GM18505 (cell line): ENCODE data around the gene ABHD12B.

Experiments used
- ATAC-seq: cut with Tn5 transposase; IDR thresholded peaks from one replicate; pipeline ENCODE4 v1.9.1; 2021; ENCODE audit not compliant: unreplicated experiment
- POLR2A ChIP-seq: IDR thresholded peaks from 4 replicates; pipeline ENCODE4 v1.6.1; 2011; ENCODE audit warnings: borderline replicate concordance; ENCODE audit not compliant: insufficient read depth, insufficient read length; ENCODE audit errors: extremely low read depth

ABHD12B gene

GRCh38 chr14:50832935-50833630 lies 38.8 kb upstream of the ABHD12B start:
- no peak for ATAC-seq
- no peak for TF ChIP-seq POLR2A

DNA sequence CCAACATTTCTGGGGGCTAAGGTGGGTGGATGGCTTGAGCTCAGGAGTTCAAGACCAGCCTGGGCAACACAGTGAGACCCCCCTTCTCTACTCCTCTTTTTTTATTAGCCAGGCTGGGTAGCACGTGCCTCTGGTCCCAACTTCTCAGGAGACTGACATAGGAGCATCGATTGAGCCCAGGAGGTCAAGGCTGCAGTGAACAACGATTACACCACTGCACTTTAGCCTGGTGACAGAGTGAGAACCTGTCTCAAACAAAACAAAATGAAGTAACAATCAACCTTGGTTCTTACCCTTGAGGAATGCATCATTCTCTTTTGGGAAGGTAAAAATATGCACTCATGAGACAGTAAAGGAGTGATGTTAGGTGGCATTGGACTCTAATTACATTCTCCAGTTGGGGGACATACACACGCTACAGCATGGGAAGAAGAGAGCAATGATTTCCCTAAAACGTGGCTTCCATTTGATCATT lies 37.0 kb upstream of the ABHD12B start:
- TF ChIP-seq POLR2A = no peak
- ATAC-seq = no peak

DNA sequence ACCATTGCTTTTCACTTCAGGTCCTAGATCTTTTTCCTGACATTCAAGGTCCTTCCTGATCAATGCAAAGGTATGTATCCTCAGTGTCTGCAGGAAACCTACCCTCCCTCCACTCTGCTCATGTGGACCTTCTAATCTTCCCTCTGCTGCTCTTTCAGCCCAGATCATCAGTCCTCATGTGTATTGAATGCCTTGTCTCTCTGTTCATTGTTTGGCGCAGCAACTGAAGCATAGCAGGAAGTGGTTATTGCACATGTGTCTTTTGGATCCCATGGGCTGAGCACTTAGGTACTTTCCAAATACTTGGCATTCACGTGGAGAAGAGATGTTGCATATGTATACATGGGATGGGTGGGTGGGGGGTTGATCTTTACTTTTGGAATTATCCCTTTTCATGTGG lies 36.6 kb upstream of the ABHD12B start:
- ATAC-seq = no peak
- TF ChIP-seq POLR2A = no peak

- ATAC-seq = no peak
- no peak for TF ChIP-seq POLR2A
Observed at GRCh38 chr14:50836515-50836914, 35.3 kb upstream of the ABHD12B start.

- ATAC-seq = no peak
Observed at GRCh38 chr14:50837271-50837670, 34.6 kb upstream of the ABHD12B start.

GRCh38 chr14:50837850-50838470 lies 33.9 kb upstream of the ABHD12B start:
- TF ChIP-seq POLR2A = no peak
- no peak for ATAC-seq

More at GRCh38 chr14:50837271-50837670, 34.6 kb upstream of the ABHD12B start:
- TF ChIP-seq POLR2A = no peak

GRCh38 chr14:50839048-50839447 lies 32.8 kb upstream of the ABHD12B start:
- ATAC-seq = peak; percentile 49
- TF ChIP-seq POLR2A = no peak

DNA sequence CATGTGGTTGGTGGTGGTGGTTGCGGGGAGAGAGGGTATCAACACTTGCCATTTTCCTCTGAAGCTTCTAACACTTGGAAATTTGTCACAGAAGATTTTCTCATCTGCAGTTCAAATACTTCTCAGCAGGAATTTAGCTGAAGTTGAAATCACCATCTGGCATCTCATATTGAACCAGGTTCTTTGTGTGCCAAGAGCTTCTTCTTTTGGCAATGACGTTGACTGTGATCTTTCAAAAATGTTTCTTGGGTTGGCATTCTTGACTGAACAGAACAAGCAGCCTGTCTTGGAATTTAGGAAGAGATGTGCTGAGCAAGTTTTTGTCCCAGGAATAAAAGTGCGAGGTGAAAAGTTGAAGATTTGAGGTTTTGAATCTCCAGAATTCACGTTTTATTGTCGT lies 32.2 kb upstream of the ABHD12B start:
- no peak for ATAC-seq

GRCh38 chr14:50844391-50844790 lies 27.5 kb upstream of the ABHD12B start:
- ATAC-seq = no peak
- TF ChIP-seq POLR2A = no peak

More for the DNA sequence above, 32.2 kb upstream of the ABHD12B start:
- TF ChIP-seq POLR2A = no peak

DNA sequence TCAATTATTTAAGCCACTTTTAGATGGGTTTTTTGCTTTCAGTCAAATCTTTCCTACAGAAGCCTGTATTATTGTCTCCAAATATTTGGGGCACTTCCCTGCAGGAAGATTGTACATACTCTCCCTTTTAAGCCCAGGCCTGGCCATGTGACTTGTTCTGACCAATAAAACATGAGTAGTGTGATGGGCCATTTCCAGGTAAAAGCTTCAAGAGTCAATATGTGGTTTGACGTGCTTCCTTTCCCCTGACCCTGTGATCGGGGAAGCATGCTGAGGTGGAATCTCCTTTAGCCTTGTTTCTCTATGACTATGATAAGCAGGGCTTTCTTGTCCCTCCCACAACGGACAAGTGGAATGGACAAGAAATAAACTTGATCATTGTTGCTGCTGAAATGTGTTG lies 26.7 kb upstream of the ABHD12B start:
- no peak for TF ChIP-seq POLR2A
- ATAC-seq = no peak

GRCh38 chr14:50846226-50846880 lies 25.5 kb upstream of the ABHD12B start:
- no peak for TF ChIP-seq POLR2A
- ATAC-seq = no peak

DNA sequence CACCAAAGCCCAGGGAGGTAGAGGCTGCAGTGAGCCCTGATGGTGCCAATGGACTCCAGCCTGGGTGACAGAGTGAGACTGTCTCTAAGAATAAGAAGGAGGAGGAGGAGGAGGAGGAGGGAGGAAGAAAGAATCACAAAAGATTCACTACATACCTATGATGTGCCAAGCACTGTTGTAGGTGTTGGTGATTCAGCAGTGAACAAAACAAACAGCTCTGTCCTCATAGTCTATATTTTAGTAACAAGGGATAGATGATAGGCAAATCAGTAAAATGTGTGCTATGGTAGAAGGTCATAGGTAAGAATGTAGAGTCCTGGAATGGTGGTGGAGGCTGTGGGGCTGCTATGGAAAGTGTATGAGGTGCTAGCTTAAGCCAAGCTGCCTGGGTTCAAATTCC lies 18.0 kb upstream of the ABHD12B start:
- ATAC-seq = no peak
- no peak for TF ChIP-seq POLR2A

GRCh38 chr14:50854521-50854920 lies 17.3 kb upstream of the ABHD12B start:
- no peak for TF ChIP-seq POLR2A
- no peak for ATAC-seq

- no peak for ATAC-seq
- TF ChIP-seq POLR2A = no peak
Observed at GRCh38 chr14:50855558-50855957, 16.3 kb upstream of the ABHD12B start.

DNA sequence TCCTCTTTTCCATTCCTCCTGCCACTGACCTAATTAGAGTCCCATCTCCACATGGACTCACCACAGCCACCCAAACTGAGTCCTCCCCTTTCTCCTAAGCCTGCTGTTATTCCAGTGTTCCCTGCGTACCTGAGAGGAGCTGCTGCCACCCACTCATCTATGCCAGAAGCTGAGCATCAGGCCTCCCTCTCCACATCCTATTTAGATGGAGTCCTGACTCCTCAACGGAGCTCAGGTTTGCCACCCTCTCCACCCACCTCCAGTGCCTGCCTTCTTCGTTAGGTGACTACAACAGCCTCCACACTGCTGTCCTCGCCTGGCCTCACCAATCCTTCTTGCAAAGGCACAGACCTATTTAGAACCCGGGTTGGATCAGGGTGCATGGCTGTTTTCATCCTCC lies 15.2 kb upstream of the ABHD12B start:
- TF ChIP-seq POLR2A = no peak
- no peak for ATAC-seq

GRCh38 chr14:50859296-50859624 lies 12.6 kb upstream of the ABHD12B start:
- ATAC-seq = no peak

More at GRCh38 chr14:50859296-50859624, 12.6 kb upstream of the ABHD12B start:
- TF ChIP-seq POLR2A = no peak
